ENCODE data around the gene PRSS50. TPM values are rescaled to one million over a fixed set of nuclear protein-coding genes. Genes with fewer than 3 reads are reported as not detected.

The PRSS50 gene
- total RNA-seq, 1 experiment from 2014 or later, result not detected

DNA sequence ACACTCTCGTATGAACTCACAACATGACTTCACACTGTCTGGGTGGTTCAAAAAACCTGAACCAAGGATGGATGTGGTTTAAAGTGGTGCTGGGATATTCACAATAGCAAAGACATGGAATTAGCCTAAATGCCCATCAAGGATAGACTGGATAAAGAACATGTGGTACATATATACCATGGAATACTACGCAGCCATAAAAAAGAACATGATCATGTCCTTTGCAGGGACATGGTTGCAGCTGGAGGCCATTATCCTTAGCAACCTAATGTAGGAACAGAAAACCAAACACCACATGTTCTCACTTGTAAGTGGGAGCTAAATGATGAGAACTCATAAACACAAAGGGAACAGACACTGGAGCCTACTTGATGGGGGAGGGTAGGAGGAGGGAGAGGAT, 3.3 kb upstream of the PRSS50 start:
- no peak for DNase-seq
- H3K4me3 Mint-ChIP-seq (ENCODE audit: unreplicated experiment), result no peak overlapping the region
- Histone ChIP-seq H3K36me3 (ENCODE audit: control insufficient read depth, insufficient read depth, low read length) (no peaks in the 10 kb centered on the region), H3K4me3 (ENCODE audit: low read depth, low read length) (no peak overlapping the region), H3K27me3 (replicated peaks; ENCODE audit: control insufficient read depth, insufficient read depth, low read length) (no peaks in the 10 kb centered on the region), H3K9me3 (no peaks in the 10 kb centered on the region), H3K4me1 (no peaks in the 10 kb centered on the region)
- H3K9me3 Mint-ChIP-seq (ENCODE audit: unreplicated experiment), result no peaks in the 10 kb centered on the region
- H3K27ac Mint-ChIP-seq (ENCODE audit: unreplicated experiment), result no peak overlapping the region
- TF ChIP-seq, protein P1, sequence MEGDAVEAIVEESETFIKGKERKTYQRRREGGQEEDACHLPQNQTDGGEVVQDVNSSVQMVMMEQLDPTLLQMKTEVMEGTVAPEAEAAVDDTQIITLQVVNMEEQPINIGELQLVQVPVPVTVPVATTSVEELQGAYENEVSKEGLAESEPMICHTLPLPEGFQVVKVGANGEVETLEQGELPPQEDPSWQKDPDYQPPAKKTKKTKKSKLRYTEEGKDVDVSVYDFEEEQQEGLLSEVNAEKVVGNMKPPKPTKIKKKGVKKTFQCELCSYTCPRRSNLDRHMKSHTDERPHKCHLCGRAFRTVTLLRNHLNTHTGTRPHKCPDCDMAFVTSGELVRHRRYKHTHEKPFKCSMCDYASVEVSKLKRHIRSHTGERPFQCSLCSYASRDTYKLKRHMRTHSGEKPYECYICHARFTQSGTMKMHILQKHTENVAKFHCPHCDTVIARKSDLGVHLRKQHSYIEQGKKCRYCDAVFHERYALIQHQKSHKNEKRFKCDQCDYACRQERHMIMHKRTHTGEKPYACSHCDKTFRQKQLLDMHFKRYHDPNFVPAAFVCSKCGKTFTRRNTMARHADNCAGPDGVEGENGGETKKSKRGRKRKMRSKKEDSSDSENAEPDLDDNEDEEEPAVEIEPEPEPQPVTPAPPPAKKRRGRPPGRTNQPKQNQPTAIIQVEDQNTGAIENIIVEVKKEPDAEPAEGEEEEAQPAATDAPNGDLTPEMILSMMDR (IDR thresholded peaks at IDR 0.05; ENCODE audit: insufficient read depth in 1 of 2, low read depth in 1 of 2, low read length in 1 of 2, severe bottlenecking in 1 of 2, unreplicated experiment in 1 of 2), result no peak
- intact Hi-C loops (cut with micrococcal nuclease; ENCODE audit: unreplicated experiment), result no loop called here
- peaks cover 4% of the 10 kb centered on the region for H3K36me3 Mint-ChIP-seq (ENCODE audit: insufficient read depth, unreplicated experiment)
- no peaks in the 10 kb centered on the region for H3K4me1 Mint-ChIP-seq (ENCODE audit: low read depth, unreplicated experiment)
- BruUV-seq (replicated peaks), result no TSS peak
- CTCF ChIA-PET, result no interaction called here
- no peaks in the 10 kb centered on the region for H3K27me3 Mint-ChIP-seq (ENCODE audit: insufficient read depth, unreplicated experiment)
- POLR2A ChIA-PET, result no interaction called here

DNA sequence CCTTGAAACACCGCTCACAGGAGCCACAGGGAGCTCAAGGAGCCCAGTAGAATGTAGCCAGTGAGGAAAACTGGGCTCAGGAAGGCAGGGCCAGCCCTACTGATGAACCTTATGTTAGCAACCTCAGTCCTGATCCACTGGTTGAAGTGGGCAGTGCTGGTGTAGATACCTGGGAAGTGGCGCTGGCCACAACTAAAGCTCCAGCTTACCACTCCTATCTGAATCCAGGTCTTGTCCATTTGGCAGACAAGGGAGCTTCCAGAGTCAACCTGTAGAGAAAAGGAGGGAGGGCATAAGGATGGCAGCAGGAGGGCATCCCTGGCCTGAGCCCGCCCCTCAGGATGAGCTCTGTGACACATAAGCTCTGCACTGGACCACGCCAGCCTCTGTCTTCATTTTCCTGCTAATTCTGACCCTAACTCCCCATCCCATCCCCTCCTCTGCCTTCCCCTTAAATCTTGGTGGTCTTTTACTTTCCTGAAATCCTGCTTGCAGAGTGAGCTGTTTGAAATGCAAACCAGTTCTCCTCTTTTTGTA, 2.1 kb upstream of the PRSS50 start:
- BruUV-seq (replicated peaks), result no TSS peak

DNA sequence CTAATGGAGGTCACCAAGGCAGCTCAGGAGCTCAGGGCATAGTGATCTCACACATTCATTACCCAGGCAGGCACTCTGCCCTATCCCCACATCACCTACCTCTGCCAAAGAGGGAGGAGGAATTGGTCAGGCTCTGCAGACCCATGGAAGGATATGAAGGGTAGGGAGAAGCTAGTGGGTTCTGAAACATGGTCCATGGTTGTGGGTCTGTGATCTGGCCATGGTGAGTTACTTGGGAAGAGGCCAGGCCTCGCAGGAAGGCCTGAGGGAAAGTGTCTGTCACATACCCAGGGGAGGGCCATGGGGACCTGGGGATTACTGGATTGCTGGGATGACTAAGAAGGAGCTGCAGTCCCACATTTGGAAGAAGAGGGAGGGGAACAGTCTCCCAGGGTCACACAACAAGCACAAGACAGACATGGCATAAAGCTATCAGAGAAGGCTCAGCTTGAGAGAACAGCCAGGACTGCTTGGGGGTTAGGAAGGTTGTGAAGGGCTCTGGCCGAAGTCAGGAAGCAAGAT, 1.4 kb upstream of the PRSS50 start:
- CTCF ChIA-PET, result no interaction called here
- peaks cover 6% of the 10 kb centered on the region for H3K36me3 Mint-ChIP-seq (ENCODE audit: insufficient read depth, unreplicated experiment)

More for the DNA sequence above, 2.1 kb upstream of the PRSS50 start:
- POLR2A ChIA-PET, result interaction anchor here (0.5 kb wide), 1 partner anchor 19 kb away, joined by 3 read pairs; no protein-coding TSS in a partner anchor
- H3K4me3 ChIP-seq (ENCODE audit: low read depth, low read length), result no peak overlapping the region
- no peaks in the 10 kb centered on the region for H3K27me3 ChIP-seq (replicated peaks; ENCODE audit: control insufficient read depth, insufficient read depth, low read length)
- Mint-ChIP-seq H3K27me3 (ENCODE audit: insufficient read depth, unreplicated experiment) (no peaks in the 10 kb centered on the region), H3K9me3 (ENCODE audit: unreplicated experiment) (no peaks in the 10 kb centered on the region), H3K4me1 (ENCODE audit: low read depth, unreplicated experiment) (no peaks in the 10 kb centered on the region), H3K36me3 (ENCODE audit: insufficient read depth, unreplicated experiment) (peaks cover 6% of the 10 kb centered on the region), H3K4me3 (ENCODE audit: unreplicated experiment) (no peak overlapping the region), H3K27ac (ENCODE audit: unreplicated experiment) (no peak overlapping the region)
- H3K36me3 ChIP-seq (ENCODE audit: control insufficient read depth, insufficient read depth, low read length), result no peaks in the 10 kb centered on the region
- CTCF ChIA-PET, result interaction anchor here (1.1 to 1.2 kb wide), 2 partner anchors 175 to 189 kb away, joined by 3 to 4 read pairs; no protein-coding TSS in a partner anchor
- no peaks in the 10 kb centered on the region for H3K4me1 ChIP-seq
- peak in 1 of 2 experiments; percentile 14 for DNase-seq
- H3K9me3 ChIP-seq, result no peaks in the 10 kb centered on the region
- intact Hi-C loops (cut with micrococcal nuclease; ENCODE audit: unreplicated experiment), result no loop called here
- TF ChIP-seq, protein P1 (IDR thresholded peaks at IDR 0.05; ENCODE audit: insufficient read depth in 1 of 2, low read depth in 1 of 2, low read length in 1 of 2, severe bottlenecking in 1 of 2, unreplicated experiment in 1 of 2), result no peak

More for the DNA sequence above, 1.4 kb upstream of the PRSS50 start:
- Mint-ChIP-seq H3K27me3 (ENCODE audit: insufficient read depth, unreplicated experiment) (no peaks in the 10 kb centered on the region), H3K9me3 (ENCODE audit: unreplicated experiment) (no peaks in the 10 kb centered on the region), H3K27ac (ENCODE audit: unreplicated experiment) (no peak overlapping the region), H3K4me1 (ENCODE audit: low read depth, unreplicated experiment) (no peaks in the 10 kb centered on the region), H3K4me3 (ENCODE audit: unreplicated experiment) (no peak overlapping the region)
- TF ChIP-seq, protein P1 (IDR thresholded peaks at IDR 0.05; ENCODE audit: insufficient read depth in 1 of 2, low read depth in 1 of 2, low read length in 1 of 2, severe bottlenecking in 1 of 2, unreplicated experiment in 1 of 2), result no peak
- Histone ChIP-seq H3K4me1 (no peaks in the 10 kb centered on the region), H3K9me3 (no peaks in the 10 kb centered on the region), H3K27me3 (replicated peaks; ENCODE audit: control insufficient read depth, insufficient read depth, low read length) (no peaks in the 10 kb centered on the region), H3K36me3 (ENCODE audit: control insufficient read depth, insufficient read depth, low read length) (no peaks in the 10 kb centered on the region), H3K4me3 (ENCODE audit: low read depth, low read length) (no peak overlapping the region)
- no peak for DNase-seq
- POLR2A ChIA-PET, result interaction anchor here (0.5 kb wide), 1 partner anchor 19 kb away, joined by 3 read pairs; no protein-coding TSS in a partner anchor
- intact Hi-C loops (cut with micrococcal nuclease; ENCODE audit: unreplicated experiment), result no loop called here
- no TSS peak for BruUV-seq (replicated peaks)
